Neural cell (in vitro differentiated cells): ENCODE results near the gene NKD1. TPM values are rescaled to one million over a fixed set of nuclear protein-coding genes. Genes with fewer than 3 reads are reported as not detected.

Experiments used
- H2AFZ ChIP-seq: fragments of 200-600, 300-800 bp; sonication (generic), shearing (Covaris generic); 2 replicates; pipeline ENCODE4 v1.6.0; 2014; ENCODE audit warnings: low read depth, mild to moderate bottlenecking, antibody characterized with exemption, low read length, moderate library complexity
- H3F3A ChIP-seq: fragments of 200-600 bp; shearing (Covaris generic); 2 replicates; pipeline ENCODE4 v1.6.1; 2016; ENCODE audit warnings: mild to moderate bottlenecking, moderate library complexity, mixed read lengths, antibody characterized with exemption, low read length; ENCODE audit not compliant: insufficient read depth, poor library complexity, severe bottlenecking
- H3K27ac ChIP-seq: fragments of 200-600, 300-800 bp; sonication (generic), shearing (Covaris generic); 2 replicates; pipeline ENCODE4 v1.5.1; 2014; ENCODE audit warnings: mild to moderate bottlenecking, low read length, moderate library complexity
- H3K27me3 ChIP-seq: fragments of 300-800, 200-600 bp; sonication (generic), shearing (Covaris generic); 2 replicates; pipeline ENCODE4 v1.6.0; 2014; ENCODE audit warnings: mild to moderate bottlenecking, low read depth, low read length, moderate library complexity; ENCODE audit not compliant: insufficient read depth
- H3K36me3 ChIP-seq: fragments of 300-800, 200-600 bp; sonication (generic), shearing (Covaris generic); 2 replicates; pipeline ENCODE4 v1.5.1; 2014; ENCODE audit warnings: mild to moderate bottlenecking, antibody characterized with exemption, low read length, moderate library complexity; ENCODE audit not compliant: insufficient read depth
- H3K4me2 ChIP-seq: fragments of 300-800, 200-600 bp; sonication (generic), shearing (Covaris generic); 2 replicates; pipeline ENCODE4 v1.6.0; 2014; ENCODE audit warnings: mild to moderate bottlenecking, low read length
- H3K4me3 ChIP-seq: fragments of 300-800, 200-600 bp; sonication (generic), shearing (Covaris generic); 2 replicates; pipeline ENCODE4 v1.5.1; 2014; ENCODE audit warnings: mild to moderate bottlenecking, low read length, moderate library complexity
- H3K79me2 ChIP-seq: fragments of 200-600 bp; shearing (Covaris generic); replicated peaks from 2 replicates; pipeline ENCODE4 v1.6.0; 2014; ENCODE audit warnings: mild to moderate bottlenecking, low read length, moderate library complexity; ENCODE audit not compliant: insufficient read depth
- H3K9ac ChIP-seq: fragments of 300-800, 200-600 bp; sonication (generic), shearing (Covaris generic); 2 replicates; pipeline ENCODE4 v1.6.1; 2016; ENCODE audit warnings: mild to moderate bottlenecking, low read length, mixed read lengths
- H3K9me2 ChIP-seq: fragments of 200-600 bp; shearing (Covaris generic); 2 replicates; pipeline ENCODE4 v1.6.1; 2016; ENCODE audit warnings: mild to moderate bottlenecking, low read length, mixed read lengths; ENCODE audit not compliant: insufficient read depth
- H3K9me3 ChIP-seq: fragments of 200-600, 300-800 bp; sonication (generic), shearing (Covaris generic); 2 replicates; pipeline ENCODE4 v1.6.1; 2016; ENCODE audit warnings: mild to moderate bottlenecking, mixed run types, low read length, moderate library complexity, mixed read lengths
- H4K20me1 ChIP-seq: fragments of 200-600 bp; shearing (Covaris generic); 2 replicates; pipeline ENCODE4 v1.6.1; 2016; ENCODE audit warnings: mild to moderate bottlenecking, mixed run types; ENCODE audit not compliant: insufficient read depth
- CTCF ChIP-seq: fragments of 450-650 bp; IDR thresholded peaks from 2 replicates; pipeline ENCODE4 v1.5.1; 2014; ENCODE audit warnings: antibody characterized with exemption, mild to moderate bottlenecking, moderate library complexity; ENCODE audit not compliant: poor library complexity, severe bottlenecking
- EP300 ChIP-seq: fragments of 450-650 bp; conservative IDR thresholded peaks from 2 replicates; pipeline ENCODE4 v1.6.1; 2014; ENCODE audit warnings: antibody characterized with exemption, mild to moderate bottlenecking, moderate library complexity; ENCODE audit not compliant: poor library complexity, severe bottlenecking
- EZH2 ChIP-seq: fragments of 200-600, 300-800 bp; shearing (Covaris generic), sonication (generic); IDR thresholded peaks from 2 replicates; pipeline ENCODE4 v1.6.1; 2014; ENCODE audit warnings: antibody characterized with exemption, low read length, borderline replicate concordance, mild to moderate bottlenecking; ENCODE audit not compliant: insufficient read depth, poor library complexity, severe bottlenecking
- MXI1 ChIP-seq: fragments of 450-650 bp; conservative IDR thresholded peaks from 2 replicates; pipeline ENCODE4 v1.6.1; 2014; ENCODE audit warnings: antibody characterized with exemption, mild to moderate bottlenecking; ENCODE audit not compliant: poor library complexity, severe bottlenecking
- POLR2AphosphoS5 ChIP-seq: IDR thresholded peaks from 2 replicates; pipeline ENCODE4 v1.6.1; 2012
- REST ChIP-seq: IDR thresholded peaks from 2 replicates; pipeline ENCODE4 v1.6.1; 2012; ENCODE audit warnings: borderline replicate concordance
- SMC3 ChIP-seq: fragments of 450-650 bp; conservative IDR thresholded peaks from 2 replicates; pipeline ENCODE4 v1.6.1; 2014; ENCODE audit warnings: antibody characterized with exemption, mild to moderate bottlenecking, moderate library complexity; ENCODE audit not compliant: poor library complexity
- polyA plus RNA-seq: library from polyadenylated mRNA; depleted of rRNA; stranded (reverse); fragments of >200 nt; gene quantifications from 2 replicates; pipeline ENCODE4 v1.2.3, GENCODE V29; 2014

NKD1 gene
- polyA plus RNA-seq, 1 donor from 2014 or later = 1.1 TPM

- Histone ChIP-seq H3K9ac (no peak overlapping the region), H3K79me2 (no peaks in the 10 kb centered on the region), H3K9me2 (no peaks in the 10 kb centered on the region), H3K36me3 (no peaks in the 10 kb centered on the region), H2AFZ (no peak overlapping the region), H4K20me1 (no peaks in the 10 kb centered on the region), H3K9me3 (peaks cover 7% of the 10 kb centered on the region), H3K4me3 (no peak overlapping the region), H3K27me3 (no peaks in the 10 kb centered on the region), H3F3A (no peaks in the 10 kb centered on the region), H3K4me2 (no peak overlapping the region), H3K27ac (no peak overlapping the region)
- no peak for TF ChIP-seq EZH2
Observed at GRCh38 chr16:50519001-50519400, 29.2 kb upstream of the NKD1 start.

- no peak overlapping the region for H3K4me2 ChIP-seq
- H3K9ac ChIP-seq = no peak overlapping the region
- H3K9me2 ChIP-seq = no peaks in the 10 kb centered on the region
- H3K79me2 ChIP-seq = no peaks in the 10 kb centered on the region
- H2AFZ ChIP-seq = no peak overlapping the region
- H3F3A ChIP-seq = no peaks in the 10 kb centered on the region
- no peaks in the 10 kb centered on the region for H3K36me3 ChIP-seq
- H3K27me3 ChIP-seq = no peaks in the 10 kb centered on the region
- no peak for TF ChIP-seq EZH2
- no peak for TF ChIP-seq EP300
- no peak for TF ChIP-seq REST
- TF ChIP-seq CTCF = no peak
- no peak for TF ChIP-seq SMC3
- TF ChIP-seq POLR2AphosphoS5 = no peak
- no peak for TF ChIP-seq MXI1
- no peak overlapping the region for H3K4me3 ChIP-seq
- H4K20me1 ChIP-seq = no peaks in the 10 kb centered on the region
- H3K9me3 ChIP-seq = peaks cover 7% of the 10 kb centered on the region
- H3K27ac ChIP-seq = no peak overlapping the region
Observed at GRCh38 chr16:50519602-50520001, 28.6 kb upstream of the NKD1 start.
